Hepatic stellate cell (primary cell): ENCODE results near the gene LRRC4B.
A peak's percentile ranks its signal among the peaks of the same experiment; 100 is the strongest.
"Not testable (repeated sequence)": the region's sequence is repeated elsewhere in the genome, so short reads cannot be mapped to it uniquely, and the experiment has no call there.

Source experiments
- DNase-seq: peaks from one replicate; pipeline ENCODE4 v3.0.0; 2011; ENCODE audit warnings: low spot score

LRRC4B gene, protein sequence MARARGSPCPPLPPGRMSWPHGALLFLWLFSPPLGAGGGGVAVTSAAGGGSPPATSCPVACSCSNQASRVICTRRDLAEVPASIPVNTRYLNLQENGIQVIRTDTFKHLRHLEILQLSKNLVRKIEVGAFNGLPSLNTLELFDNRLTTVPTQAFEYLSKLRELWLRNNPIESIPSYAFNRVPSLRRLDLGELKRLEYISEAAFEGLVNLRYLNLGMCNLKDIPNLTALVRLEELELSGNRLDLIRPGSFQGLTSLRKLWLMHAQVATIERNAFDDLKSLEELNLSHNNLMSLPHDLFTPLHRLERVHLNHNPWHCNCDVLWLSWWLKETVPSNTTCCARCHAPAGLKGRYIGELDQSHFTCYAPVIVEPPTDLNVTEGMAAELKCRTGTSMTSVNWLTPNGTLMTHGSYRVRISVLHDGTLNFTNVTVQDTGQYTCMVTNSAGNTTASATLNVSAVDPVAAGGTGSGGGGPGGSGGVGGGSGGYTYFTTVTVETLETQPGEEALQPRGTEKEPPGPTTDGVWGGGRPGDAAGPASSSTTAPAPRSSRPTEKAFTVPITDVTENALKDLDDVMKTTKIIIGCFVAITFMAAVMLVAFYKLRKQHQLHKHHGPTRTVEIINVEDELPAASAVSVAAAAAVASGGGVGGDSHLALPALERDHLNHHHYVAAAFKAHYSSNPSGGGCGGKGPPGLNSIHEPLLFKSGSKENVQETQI

DNA sequence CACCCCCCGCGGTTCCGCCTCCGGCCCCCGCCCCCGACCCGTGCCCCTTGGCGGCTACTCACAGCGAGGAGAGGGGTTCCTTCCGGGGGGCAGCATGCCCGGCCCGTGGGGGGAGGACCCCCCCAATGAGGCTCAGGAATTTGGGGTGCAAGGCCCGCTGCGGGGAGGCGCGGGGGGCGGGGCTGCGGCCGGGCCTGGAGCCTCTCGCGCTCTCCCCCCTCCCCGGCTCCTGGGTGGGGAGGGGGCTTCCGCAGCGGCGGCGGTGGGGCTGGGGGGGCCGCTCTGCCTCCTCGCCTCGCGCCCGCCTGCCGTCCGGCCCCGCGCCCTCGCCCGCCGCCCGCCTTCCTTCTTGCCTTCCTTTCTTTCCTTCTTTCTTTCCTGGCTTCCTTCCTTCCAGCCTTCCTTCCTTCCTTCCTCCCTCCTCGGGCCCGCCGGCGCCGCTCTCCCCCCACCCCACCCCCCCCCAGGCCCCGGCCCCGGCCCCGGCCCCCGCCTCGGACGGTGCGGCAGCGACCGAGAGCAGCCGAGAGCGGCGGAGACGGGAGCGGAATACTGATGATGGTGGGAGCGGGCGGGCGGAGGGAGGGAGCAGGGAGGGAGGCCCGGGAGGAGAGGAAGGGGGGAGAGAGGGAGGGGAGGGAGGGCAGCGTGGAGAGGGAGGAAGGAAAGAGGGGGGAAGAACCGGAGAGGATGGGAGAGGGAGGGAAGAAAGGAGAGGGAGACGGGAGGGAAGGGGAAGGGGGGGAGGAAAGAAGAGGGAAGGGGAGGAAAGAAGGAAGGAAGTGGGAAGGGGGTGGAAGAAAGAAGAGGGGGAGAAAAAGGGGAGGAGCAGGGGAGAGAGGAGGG is at the start of gene LRRC4B:
TSS of gene LRRC4B (minus strand) at position 554 of the 846 bp plus-strand sequence. CDS start 19,597 bp downstream, outside the sequence.
- no peak for DNase-seq

DNA sequence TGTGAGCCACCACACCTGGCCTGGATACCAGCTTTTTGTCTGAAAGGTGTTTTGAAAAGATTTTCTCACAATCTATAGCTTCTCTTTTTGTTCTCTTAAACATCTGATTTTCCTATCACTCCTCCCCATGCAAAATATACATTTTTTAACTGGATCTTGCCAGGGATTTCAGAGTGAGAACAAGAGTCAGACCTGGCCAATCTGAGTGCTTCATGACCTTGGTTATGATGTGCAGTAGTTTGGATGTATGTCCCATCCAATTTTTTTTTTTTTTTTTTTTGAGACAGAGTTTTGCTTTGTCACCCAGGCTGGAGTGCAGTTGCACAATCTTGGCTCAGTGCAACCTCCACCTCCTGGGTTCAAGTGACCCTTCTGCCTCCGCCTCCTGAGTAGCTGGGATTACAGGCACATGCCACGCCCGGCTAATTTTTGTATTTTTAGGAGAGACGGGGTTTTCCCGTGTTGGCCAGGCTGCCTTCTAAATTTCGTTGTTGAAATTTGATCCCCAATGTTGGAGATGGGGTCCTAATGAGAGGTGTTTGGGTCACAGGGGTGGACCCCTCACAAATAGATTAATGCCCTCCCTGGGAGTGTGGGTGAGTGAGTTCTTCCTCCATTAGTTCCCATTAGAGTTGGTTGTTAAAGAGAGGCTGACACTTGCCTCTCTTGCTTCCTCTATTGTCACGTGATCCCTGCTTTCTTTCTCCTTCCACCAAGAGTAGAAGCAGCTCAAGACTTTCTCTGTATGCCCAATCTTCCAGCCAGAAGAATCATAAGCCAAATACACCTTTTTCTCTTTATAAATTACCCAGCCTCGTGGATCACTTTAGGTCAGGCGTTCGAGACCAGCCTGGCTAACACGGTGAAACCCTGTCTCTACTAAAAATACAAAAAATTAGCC is 44.5 kb upstream of the LRRC4B start:
- not testable (repeated sequence) for DNase-seq

DNA sequence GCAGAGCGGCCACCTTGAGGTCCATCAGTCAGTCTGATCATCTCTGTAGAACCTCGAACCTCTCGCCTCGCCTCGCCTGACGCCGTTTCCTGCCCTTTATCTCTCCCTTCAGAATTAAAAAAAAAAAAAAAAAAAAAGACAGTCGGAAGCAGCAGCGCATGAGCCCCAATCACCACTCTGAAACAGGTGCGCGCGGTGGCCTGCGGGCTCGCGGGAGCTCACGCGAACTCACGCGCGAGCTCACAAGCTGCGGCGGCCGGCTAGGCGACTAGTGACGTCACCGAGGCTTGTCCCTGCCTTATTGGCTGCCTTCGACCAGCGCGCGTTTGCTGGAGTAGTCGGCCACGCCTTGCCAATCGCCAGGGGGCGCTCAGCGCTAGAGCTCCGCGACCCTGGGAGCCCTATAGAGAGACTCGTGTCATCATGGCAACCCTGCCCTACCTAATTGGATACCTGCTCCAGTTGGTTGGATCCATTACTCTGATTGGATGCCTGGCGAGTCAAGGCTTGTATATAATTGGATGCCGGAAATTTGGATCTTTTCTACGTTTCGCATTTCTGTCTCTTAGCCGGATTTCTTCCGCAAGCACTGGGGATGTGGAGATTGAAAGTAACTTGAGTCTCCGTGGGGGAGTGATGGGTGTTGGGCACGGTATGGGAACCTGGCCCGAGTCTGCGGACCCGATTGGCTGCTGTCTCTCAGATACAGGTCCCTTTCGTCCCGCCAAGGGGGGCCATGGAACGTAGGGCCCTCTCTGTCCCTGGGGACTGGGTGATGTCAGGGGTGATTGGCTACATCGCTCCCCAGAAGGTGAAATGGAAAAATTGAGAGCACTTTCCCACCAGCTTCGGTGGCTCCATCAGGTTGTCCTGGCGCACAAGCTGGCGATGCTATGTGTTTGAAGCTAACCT is 39.9 kb upstream of the LRRC4B start:
- peak; percentile 37 for DNase-seq

DNA sequence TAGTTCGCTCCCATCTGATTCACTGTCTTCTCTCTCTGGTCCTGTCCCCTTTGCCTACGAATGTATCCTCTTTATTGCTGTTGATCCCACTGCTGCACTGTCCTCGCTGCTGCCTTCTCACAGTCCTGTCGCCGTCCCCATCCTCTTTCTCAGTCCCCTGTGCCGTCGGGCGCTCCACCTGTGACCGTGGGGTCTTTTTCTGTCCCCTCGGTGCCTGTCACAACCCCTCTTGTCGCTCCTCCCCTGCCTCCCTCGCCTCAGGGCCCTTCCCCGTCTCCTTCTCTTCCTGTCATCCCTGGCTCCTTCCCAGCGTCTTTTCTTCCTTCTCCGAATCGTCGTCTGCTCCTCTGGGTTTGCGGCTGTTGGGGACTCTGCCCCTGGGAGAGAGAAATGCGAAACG is 39.2 kb upstream of the LRRC4B start:
- no peak for DNase-seq

DNA sequence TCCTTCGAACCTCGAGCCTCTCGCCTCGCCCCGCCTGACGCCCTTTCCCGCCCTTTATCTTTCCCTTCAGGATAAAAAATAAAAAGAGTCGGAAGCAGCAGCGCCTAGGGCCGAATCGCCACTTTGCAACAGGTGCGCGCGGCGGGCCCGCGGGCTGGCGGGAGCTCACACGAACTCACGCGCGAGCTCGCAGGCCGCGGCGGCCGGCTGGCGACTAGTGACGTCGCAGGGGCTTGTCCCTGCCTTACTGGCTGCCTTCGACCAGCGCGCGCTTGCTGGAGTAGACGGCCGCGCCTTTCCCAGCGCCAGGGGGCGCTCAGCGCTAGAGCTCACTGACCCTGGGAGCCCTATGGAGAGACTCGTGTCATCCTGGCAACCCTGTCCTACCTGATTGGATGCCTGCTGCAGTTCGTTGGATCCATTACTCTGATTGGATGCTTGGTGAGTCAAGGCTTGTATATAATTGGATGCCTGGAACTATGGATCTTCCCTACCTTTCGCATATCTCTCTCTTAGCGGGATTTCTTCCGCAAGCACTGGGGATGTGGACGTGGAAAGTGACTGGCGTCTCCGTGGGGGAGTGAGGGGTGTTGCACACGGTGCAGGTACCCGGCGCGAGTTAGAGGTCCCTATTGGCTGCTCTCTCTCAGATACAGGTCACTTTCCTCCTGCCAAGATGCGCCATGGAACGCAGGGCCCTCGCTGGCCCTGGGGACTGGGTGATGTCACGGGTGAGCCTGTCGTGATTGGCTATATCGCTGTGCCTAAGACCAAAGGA is 38.0 kb upstream of the LRRC4B start:
- not testable (repeated sequence) for DNase-seq

DNA sequence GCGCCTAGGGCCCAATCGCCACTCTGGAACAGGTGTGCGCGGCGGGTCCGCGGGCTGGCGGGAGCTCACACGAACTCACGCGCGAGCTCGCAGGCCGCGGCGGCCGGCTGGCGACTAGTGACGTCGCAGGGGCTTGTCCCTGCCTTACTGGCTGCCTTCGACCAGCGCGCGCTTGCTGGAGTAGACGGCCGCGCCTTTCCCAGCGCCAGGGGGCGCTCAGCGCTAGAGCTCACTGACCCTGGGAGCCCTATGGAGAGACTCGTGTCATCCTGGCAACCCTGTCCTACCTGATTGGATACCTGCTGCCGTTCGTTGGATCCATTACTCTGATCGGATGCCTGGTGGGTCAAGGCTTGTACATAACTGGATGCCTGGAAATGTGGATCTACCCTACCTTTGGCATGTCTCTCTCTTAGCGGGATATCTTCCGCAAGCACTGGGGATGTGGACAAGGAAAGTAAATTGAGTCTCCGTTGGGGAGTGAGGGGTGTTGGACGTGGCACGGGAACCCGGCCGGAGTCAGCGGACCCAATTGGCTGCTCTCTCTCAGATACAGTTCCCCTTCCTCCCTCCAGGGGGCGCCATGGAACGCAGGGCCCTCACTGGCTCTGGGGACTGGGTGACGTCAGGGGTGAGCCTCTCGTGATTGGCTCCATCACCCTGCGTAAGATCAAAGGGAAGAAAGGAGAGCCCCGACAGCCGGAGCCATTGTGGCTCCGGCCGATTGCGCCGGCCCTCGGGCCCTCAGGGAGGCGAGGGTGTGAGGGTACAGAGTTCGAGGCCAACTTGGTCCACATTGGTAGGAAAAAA is 36.2 kb upstream of the LRRC4B start:
- DNase-seq = not testable (repeated sequence)

DNA sequence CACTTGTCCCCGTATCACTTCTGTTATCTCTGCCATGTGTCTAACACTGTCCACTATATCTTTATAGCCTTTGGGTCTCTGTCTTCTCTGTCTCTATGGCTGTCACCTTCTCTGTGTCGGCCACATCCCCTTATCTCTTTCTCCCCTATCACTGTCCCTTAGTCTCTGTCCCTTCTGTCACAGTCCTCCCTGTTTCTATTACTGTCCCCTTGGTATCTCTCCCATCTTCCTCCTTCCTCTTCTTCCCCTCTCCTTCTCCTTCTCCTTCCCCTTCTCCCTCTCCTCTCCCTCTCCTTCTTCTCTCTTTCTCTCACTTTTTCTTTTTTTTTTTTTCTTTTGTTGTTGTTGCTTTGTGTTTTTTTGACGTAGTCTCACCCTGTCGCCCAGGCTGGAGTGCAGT is 34.7 kb upstream of the LRRC4B start:
- no peak for DNase-seq

DNA sequence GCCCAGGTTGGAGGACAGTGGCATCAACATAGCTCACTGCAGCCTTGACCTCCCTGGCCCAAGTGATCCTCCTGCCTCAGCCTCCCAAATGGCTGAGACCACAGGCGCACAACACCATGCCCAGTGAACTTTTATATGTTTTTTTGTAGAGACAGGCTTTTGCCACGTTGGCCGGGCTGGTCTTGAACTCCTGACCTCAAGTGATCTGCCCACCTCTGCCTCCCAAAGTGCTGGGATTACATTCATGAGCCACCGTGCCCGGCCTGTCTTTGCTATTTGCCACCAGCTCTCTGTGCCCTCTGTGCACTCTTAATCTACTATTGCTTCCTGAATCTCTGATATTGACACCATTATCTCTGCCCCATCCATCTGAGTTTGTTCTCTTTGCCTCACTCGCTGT is 34.3 kb upstream of the LRRC4B start:
- DNase-seq = no peak

DNA sequence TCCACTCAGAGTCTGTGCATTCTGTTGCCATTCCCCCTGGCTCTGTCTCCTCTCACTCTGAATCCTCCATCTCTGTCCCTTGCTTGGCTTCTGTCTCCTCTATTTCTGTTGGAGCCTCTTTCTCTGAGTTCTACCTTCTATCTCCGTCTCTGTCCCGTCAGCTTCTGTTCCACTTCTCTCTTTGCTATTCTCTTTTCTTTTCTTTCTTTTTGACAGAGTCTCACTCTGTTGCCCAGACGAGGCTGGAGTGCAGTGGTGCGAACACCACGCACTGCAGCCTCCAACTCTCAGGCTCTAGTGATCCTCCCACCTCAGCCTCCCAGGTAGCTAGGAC is 33.8 kb upstream of the LRRC4B start:
- no peak for DNase-seq

DNA sequence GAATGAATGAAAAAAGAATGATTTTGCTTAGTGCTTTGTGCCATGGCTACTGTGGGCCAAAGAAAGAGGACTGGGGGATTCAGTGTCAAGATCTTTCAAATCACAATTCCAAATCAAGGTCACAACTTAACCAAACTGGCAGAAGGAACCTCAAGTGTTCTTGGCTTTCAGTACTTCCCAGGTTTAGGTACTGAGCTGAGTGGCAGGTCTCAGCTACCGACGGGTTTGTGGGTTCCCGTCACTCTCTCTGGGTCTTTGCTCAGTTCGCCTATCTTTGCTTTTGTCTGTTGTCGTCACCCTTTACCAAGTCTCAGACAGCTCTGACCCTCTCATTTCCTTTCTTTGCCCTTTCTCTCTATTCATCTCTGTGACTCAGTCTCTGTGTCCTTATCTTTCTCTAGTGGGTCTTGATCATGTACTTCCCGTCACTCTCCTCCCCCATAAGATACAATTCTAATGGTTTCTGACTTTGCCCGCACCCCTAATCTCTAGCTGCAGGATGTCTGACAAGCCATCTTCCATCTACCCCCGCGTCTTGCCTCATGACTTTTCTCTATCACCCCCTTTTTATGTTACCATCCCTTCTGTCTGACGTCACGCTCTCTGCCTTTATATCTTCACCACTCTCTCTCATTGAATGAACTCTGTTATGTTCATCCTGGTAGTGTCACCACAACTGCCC is 33.3 kb upstream of the LRRC4B start:
- no peak for DNase-seq

DNA sequence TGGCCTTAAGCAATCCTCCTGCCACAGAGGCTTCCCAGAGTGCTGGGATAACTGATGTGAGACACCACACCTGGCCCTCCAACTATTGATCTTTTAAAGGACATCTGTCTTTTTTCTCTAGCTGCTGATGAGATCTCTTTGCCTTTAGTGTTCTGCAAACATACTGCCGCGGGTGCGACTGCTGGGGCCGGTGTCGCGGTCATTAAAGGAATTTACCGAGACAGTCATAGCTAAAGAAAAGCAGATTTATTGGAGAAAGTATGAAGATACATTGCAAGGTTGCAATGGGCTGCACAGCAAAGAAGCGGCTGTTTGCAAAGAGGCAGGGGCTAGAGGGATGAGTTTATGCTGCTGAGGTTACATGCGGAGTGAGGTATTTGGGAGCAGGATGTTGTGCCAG is 31.2 kb upstream of the LRRC4B start:
- no peak for DNase-seq

DNA sequence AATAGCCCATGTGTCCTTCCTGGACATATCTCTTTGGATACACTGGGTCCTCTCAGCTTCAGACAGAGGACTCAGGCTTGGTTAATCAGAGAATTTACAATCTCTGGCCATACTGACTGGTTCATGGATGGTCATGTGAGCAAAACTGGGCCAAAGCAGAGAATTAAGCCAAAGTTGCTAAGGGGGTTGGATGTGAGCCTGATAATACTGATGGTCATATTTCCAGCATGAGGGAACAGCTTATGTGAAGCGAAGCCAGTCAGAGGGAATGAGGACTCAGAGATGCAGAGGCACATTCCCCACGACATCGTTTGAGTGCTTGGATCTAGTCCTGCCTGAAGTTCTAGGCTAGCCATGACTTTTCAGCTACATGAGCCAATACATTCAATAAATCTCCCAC is 22.0 kb upstream of the LRRC4B start:
- DNase-seq = no peak

DNA sequence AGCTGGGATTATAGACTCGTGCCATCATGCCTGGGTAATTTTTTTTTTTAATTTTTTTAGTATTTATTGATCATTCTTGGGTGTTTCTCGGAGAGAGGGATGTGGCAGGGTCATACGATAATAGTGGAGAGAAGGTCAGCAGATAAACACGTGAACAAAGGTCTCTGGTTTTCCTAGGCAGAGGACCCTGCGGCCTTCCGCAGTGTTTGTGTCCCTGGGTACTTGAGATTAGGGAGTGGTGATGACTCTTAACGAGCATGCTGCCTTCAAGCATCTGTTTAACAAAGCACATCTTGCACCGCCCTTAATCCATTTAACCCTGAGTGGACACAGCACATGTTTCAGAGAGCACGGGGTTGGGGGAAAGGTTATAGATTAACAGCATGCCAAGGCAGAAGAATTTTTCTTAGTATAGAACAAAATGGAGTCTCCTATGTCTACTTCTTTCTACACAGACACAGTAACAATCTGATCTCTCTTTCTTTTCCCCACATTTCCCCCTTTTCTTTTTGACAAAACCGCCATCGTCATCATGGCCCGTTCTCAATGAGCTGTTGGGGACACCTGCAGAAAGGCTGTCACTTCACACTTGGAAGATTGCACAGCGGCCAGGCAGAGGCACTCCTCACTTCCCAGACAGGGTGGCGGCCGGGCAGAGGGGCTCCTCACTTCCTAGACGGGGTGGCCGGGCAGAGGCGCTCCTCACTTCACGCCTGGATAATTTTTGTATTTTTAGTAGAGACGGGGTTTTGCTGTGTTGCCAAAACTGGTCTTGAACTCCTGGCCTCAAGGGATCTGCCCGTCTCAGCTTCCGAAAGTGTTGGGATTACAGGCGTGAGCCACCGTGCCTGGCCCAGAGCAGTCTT is 13.8 kb upstream of the LRRC4B start:
- DNase-seq = not testable (repeated sequence)

DNA sequence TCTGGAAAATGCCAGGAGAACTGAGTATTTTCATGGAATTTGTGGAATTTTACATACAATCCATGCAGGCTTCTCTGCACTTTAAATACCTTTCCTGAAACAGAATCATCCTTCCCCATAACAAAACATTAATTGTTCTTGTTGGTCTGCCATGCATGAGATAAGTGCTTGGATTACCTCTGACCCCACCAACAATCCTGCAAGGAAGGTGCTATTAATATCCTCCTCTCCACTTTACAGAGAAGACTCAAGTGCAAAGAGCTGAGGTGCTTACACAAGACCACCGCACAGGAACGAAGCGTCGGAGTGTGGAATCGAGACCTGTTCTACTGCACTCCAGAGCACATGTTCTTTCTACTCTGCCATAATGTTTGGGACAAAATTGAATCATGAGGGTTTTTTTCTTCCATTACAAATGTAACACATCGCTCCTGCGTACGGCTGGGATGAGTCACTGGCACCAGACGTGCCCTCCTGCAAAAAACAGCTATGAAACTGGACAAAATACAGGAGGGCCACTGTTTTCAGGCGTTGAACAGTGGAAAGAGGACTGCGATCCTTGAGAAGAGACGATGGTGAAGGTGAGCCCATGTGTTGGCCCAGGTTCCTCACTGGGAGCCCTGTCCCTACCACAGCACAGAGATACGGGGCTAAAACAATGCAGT is 12.9 kb upstream of the LRRC4B start:
- DNase-seq = no peak

DNA sequence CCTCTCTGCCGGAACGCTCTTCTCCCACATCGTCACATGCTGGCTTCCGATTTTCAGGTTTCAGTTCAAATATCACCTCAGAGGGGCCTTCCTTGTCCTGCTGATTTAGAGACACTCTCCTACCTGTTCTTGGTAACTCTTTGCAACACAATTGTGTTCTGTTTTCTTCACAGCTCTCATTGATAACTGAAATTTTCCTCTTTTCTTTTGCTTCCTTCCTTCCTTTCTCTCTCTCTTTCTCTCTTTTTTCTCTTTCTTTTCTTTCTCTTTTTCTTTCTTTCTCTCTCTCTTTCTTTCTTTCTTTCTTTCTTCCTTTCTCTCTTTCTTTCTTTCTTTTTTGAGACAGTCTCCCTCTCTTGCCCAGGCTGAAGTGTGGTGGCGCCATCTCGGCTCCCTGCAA is 12.0 kb upstream of the LRRC4B start:
- DNase-seq = no peak

DNA sequence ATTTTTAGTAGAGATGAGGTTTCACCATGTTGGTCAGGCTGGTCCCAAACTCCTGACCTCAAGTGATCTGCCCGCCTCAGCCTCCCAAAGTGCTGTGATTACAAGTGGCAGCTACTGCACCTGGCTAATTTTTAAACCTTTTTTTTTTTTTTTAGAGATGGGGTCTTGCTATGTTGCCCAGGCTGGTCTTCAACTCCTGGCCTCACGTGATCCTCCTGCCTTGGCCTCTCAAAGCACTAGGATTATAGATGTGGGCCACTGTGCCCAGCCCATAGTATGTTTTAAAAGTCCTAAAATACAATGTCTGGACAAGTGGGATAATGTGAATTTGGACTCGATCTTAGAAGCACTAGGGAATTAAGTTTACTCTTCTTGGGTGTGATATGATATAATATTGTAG is 8.5 kb upstream of the LRRC4B start:
- not testable (repeated sequence) for DNase-seq
